Coronary artery (tissue), 2 donors: ENCODE data around the gene MED22.

Source experiments
- DNase-seq: peaks from one replicate; pipeline ENCODE4 v3.0.0-alpha.2; 2017; ENCODE audit warnings: low spot score
- H3K27ac ChIP-seq, 2 donors: fragments of 200-600 bp; sonication (generic); one replicate each; pipeline ENCODE4 v1.5.1; 2016 to 2019
- H3K4me3 ChIP-seq: fragments of 200-600 bp; sonication (generic); 2 replicates; pipeline ENCODE4 v1.5.1; 2016; ENCODE audit warnings: mild to moderate bottlenecking, moderate library complexity
- TF ChIP-seq, protein P1 (sequence below): fragments of 200-600 bp; sonication (generic); IDR thresholded peaks from one replicate; pipeline ENCODE4 v1.5.1; 2019; ENCODE audit warnings: antibody characterized with exemption

MED22 gene

GRCh38 chr9:133354766-133355165 is 6.8 kb upstream of the MED22 start:
- Histone ChIP-seq H3K27ac (no peak overlapping the region), H3K4me3 (no peak overlapping the region)
- no peak for DNase-seq
- TF ChIP-seq, protein P1, sequence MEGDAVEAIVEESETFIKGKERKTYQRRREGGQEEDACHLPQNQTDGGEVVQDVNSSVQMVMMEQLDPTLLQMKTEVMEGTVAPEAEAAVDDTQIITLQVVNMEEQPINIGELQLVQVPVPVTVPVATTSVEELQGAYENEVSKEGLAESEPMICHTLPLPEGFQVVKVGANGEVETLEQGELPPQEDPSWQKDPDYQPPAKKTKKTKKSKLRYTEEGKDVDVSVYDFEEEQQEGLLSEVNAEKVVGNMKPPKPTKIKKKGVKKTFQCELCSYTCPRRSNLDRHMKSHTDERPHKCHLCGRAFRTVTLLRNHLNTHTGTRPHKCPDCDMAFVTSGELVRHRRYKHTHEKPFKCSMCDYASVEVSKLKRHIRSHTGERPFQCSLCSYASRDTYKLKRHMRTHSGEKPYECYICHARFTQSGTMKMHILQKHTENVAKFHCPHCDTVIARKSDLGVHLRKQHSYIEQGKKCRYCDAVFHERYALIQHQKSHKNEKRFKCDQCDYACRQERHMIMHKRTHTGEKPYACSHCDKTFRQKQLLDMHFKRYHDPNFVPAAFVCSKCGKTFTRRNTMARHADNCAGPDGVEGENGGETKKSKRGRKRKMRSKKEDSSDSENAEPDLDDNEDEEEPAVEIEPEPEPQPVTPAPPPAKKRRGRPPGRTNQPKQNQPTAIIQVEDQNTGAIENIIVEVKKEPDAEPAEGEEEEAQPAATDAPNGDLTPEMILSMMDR = no peak

GRCh38 chr9:133353548-133353947 is 5.6 kb upstream of the MED22 start:
- H3K27ac ChIP-seq = no peak overlapping the region
- DNase-seq = no peak
- TF ChIP-seq, protein P1 = no peak
- no peak overlapping the region for H3K4me3 ChIP-seq

GRCh38 chr9:133352635-133353340 is 4.9 kb upstream of the MED22 start:
- Histone ChIP-seq H3K4me3 (no peak overlapping the region), H3K27ac (no peak overlapping the region)
- DNase-seq = no peak
- TF ChIP-seq, protein P1 = no peak

GRCh38 chr9:133351908-133352634 is 4.1 kb upstream of the MED22 start:
- H3K27ac ChIP-seq = no peak overlapping the region
- H3K4me3 ChIP-seq = no peak overlapping the region
- no peak for DNase-seq
- TF ChIP-seq, protein P1 = no peak

- Histone ChIP-seq H3K27ac (no peak overlapping the region), H3K4me3 (no peak overlapping the region)
- DNase-seq = no peak
- TF ChIP-seq, protein P1 = no peak
Observed at GRCh38 chr9:133351526-133351907, 3.6 kb upstream of the MED22 start.

DNA sequence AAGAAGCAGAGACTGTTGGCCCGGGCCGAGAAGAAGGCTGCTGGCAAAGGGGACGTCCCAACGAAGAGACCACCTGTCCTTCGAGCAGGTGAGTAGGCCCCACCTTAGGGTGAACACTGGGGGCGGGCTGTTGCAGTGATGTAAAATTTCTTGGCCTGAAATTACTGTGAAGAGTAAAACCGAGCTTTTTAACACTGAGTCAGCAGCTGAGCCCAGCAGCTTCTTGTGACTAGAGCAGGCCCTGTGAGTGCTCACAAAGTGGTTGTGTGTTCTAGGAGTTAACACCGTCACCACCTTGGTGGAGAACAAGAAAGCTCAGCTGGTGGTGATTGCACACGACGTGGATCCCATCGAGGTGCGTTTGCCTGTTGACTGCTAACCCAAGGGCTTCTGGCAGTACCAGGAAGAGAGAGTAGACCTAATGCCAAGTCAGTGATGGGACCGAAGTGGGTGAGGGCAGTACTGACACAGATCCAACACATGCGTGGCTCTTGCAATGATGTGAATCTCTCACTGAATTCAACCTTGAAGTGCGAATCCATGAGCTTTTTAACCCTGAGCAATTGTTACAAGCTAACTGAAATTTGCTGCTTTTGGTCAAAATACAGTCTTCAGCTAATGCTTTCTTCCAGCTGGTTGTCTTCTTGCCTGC is 2.2 kb upstream of the MED22 start:
- Histone ChIP-seq H3K27ac (no peak overlapping the region), H3K4me3 (no peak overlapping the region)
- TF ChIP-seq, protein P1 = no peak
- no peak for DNase-seq
